ENCODE data around the gene GHITM. TPM values are rescaled to one million over a fixed set of nuclear protein-coding genes. Genes with fewer than 3 reads are reported as not detected.

GHITM gene
- total RNA-seq, 1 donor from 2014 or later, result 122 TPM

GRCh38 chr10:84181631-84182030, 42.3 kb downstream of the GHITM start:
- Histone ChIP-seq H3K4me3 (ENCODE audit: low read length in 3 of 3) (no peak overlapping the region), H3K27ac (ENCODE audit: low read depth, low read length) (no peak overlapping the region), H3K9ac (ENCODE audit: low read depth in 1 of 3, low read length in 3 of 3) (no peak overlapping the region), H3K4me1 (ENCODE audit: control insufficient read depth in 3 of 3, insufficient read depth in 3 of 3, low read length in 3 of 3) (no peaks in the 10 kb centered on the region), H3K9me3 (ENCODE audit: control insufficient read depth in 3 of 3, low read length in 3 of 3) (no peaks in the 10 kb centered on the region), H3K36me3 (ENCODE audit: control insufficient read depth in 3 of 3, insufficient read depth in 3 of 3, low read length in 3 of 3) (no peaks in the 10 kb centered on the region), H3K27me3 (ENCODE audit: control insufficient read depth in 3 of 3, insufficient read depth in 3 of 3, low read length in 3 of 3) (peaks cover 3 to 10% (median 6%) of the 10 kb centered on the region in 3 donors)

DNA sequence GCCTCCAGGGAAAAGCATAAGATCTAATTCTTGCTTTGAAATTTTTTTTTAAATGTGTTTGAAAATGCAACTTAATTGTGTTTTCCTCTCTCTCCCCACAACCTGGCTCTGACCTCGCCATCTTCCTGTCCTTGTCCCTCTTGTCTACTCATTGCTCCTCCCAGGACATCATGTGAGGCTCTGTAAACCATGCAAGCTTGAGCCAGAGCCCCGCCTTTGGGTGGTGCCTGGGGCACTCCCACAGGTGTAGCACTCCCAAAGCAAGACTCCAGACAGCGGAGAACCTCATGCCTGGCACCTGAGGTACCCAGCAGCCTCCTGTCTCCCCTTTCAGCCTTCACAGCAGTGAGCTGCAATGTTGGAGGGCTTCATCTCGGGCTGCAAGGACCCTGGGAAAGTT, 45.2 kb downstream of the GHITM start:
- H3K27ac ChIP-seq (ENCODE audit: low read depth, low read length), result no peak overlapping the region
- H3K4me3 ChIP-seq (ENCODE audit: low read length in 3 of 3), result no peak overlapping the region
- peaks cover 4 to 9% (median 6%) of the 10 kb centered on the region in 3 donors for H3K27me3 ChIP-seq (ENCODE audit: control insufficient read depth in 3 of 3, insufficient read depth in 3 of 3, low read length in 3 of 3)
- no peaks in the 10 kb centered on the region for H3K36me3 ChIP-seq (ENCODE audit: control insufficient read depth in 3 of 3, insufficient read depth in 3 of 3, low read length in 3 of 3)
- H3K9me3 ChIP-seq (ENCODE audit: control insufficient read depth in 3 of 3, low read length in 3 of 3), result no peaks in the 10 kb centered on the region
- H3K9ac ChIP-seq (ENCODE audit: low read depth in 1 of 3, low read length in 3 of 3), result no peak overlapping the region
- H3K4me1 ChIP-seq (ENCODE audit: control insufficient read depth in 3 of 3, insufficient read depth in 3 of 3, low read length in 3 of 3), result no peaks in the 10 kb centered on the region

- H3K4me1 ChIP-seq (ENCODE audit: control insufficient read depth in 3 of 3, insufficient read depth in 3 of 3, low read length in 3 of 3), result no peaks in the 10 kb centered on the region
- H3K9ac ChIP-seq (ENCODE audit: low read depth in 1 of 3, low read length in 3 of 3), result no peak overlapping the region
- H3K9me3 ChIP-seq (ENCODE audit: control insufficient read depth in 3 of 3, low read length in 3 of 3), result no peaks in the 10 kb centered on the region
- peaks cover 4 to 11% (median 6%) of the 10 kb centered on the region in 3 donors for H3K27me3 ChIP-seq (ENCODE audit: control insufficient read depth in 3 of 3, insufficient read depth in 3 of 3, low read length in 3 of 3)
- no peak overlapping the region for H3K4me3 ChIP-seq (ENCODE audit: low read length in 3 of 3)
- H3K27ac ChIP-seq (ENCODE audit: low read depth, low read length), result no peak overlapping the region
- no peaks in the 10 kb centered on the region for H3K36me3 ChIP-seq (ENCODE audit: control insufficient read depth in 3 of 3, insufficient read depth in 3 of 3, low read length in 3 of 3)
Measured at GRCh38 chr10:84185526-84186175, 46.3 kb downstream of the GHITM start.

DNA sequence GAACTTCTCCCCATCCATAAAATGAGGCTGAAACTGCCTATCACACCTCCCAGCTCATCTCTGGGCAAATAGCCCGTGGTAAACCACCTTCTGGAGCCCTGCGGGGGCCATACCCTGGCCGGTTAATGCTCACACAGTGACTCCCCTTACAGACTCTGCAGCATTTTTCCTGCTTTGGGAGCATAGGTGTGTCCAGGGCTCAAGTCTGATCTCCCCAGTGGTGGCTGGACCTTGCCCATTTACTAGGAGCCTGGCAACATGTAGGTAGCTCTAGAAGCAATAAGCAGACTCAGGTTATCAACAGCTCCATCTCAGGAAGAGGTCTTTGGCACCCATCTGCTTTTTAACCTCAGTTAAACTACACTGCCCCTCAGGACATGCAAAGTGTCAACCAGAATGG, 49.5 kb downstream of the GHITM start:
- H3K4me3 ChIP-seq (ENCODE audit: low read length in 3 of 3), result no peak overlapping the region
- H3K9me3 ChIP-seq (ENCODE audit: control insufficient read depth in 3 of 3, low read length in 3 of 3), result no peaks in the 10 kb centered on the region
- H3K27me3 ChIP-seq (ENCODE audit: control insufficient read depth in 3 of 3, insufficient read depth in 3 of 3, low read length in 3 of 3), result peaks cover 18 to 28% (median 24%) of the 10 kb centered on the region in 3 donors
- H3K36me3 ChIP-seq (ENCODE audit: control insufficient read depth in 3 of 3, insufficient read depth in 3 of 3, low read length in 3 of 3), result no peaks in the 10 kb centered on the region
- H3K9ac ChIP-seq (ENCODE audit: low read depth in 1 of 3, low read length in 3 of 3), result no peak overlapping the region
- no peak overlapping the region for H3K27ac ChIP-seq (ENCODE audit: low read depth, low read length)
- H3K4me1 ChIP-seq (ENCODE audit: control insufficient read depth in 3 of 3, insufficient read depth in 3 of 3, low read length in 3 of 3), result no peaks in the 10 kb centered on the region

DNA sequence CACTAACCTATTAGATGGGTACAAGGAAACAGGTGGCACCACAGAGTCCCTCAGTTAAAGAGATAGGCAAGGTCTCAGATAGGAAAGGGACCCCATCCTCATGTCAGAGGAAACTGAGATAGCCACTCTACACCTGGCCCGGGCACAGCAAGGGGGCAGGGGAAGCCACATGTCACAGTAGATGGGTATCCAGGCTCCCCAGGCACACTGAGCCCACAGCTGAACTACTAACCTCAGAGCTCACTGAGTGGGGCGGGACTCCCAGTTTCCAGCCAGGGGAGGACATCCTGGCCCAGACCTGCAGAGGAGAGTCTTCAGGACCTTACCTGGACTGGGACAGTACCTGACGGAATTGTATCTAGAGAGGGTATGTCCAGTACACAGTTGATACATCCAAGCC, 51.3 kb downstream of the GHITM start:
- H3K9me3 ChIP-seq (ENCODE audit: control insufficient read depth in 3 of 3, low read length in 3 of 3), result no peaks in the 10 kb centered on the region
- no peaks in the 10 kb centered on the region for H3K36me3 ChIP-seq (ENCODE audit: control insufficient read depth in 3 of 3, insufficient read depth in 3 of 3, low read length in 3 of 3)
- H3K4me3 ChIP-seq (ENCODE audit: low read length in 3 of 3), result no peak overlapping the region
- peaks cover 0 to 6% (median 4%) of the 10 kb centered on the region in 3 donors for H3K4me1 ChIP-seq (ENCODE audit: control insufficient read depth in 3 of 3, insufficient read depth in 3 of 3, low read length in 3 of 3)
- peaks cover 32 to 44% (median 37%) of the 10 kb centered on the region in 3 donors for H3K27me3 ChIP-seq (ENCODE audit: control insufficient read depth in 3 of 3, insufficient read depth in 3 of 3, low read length in 3 of 3)
- H3K9ac ChIP-seq (ENCODE audit: low read depth in 1 of 3, low read length in 3 of 3), result no peak overlapping the region
- H3K27ac ChIP-seq (ENCODE audit: low read depth, low read length), result no peak overlapping the region

- Histone ChIP-seq H3K9me3 (ENCODE audit: control insufficient read depth in 3 of 3, low read length in 3 of 3) (no peaks in the 10 kb centered on the region), H3K27ac (ENCODE audit: low read depth, low read length) (no peak overlapping the region), H3K27me3 (ENCODE audit: control insufficient read depth in 3 of 3, insufficient read depth in 3 of 3, low read length in 3 of 3) (peaks cover 36 to 49% (median 39%) of the 10 kb centered on the region in 3 donors), H3K36me3 (ENCODE audit: control insufficient read depth in 3 of 3, insufficient read depth in 3 of 3, low read length in 3 of 3) (no peaks in the 10 kb centered on the region), H3K9ac (ENCODE audit: low read depth in 1 of 3, low read length in 3 of 3) (no peak overlapping the region), H3K4me1 (ENCODE audit: control insufficient read depth in 3 of 3, insufficient read depth in 3 of 3, low read length in 3 of 3) (peaks cover 0 to 6% (median 4%) of the 10 kb centered on the region in 3 donors), H3K4me3 (ENCODE audit: low read length in 3 of 3) (no peak overlapping the region)
Measured at GRCh38 chr10:84191106-84191505, 51.8 kb downstream of the GHITM start.

GRCh38 chr10:84193327-84193726, 54.0 kb downstream of the GHITM start:
- no peaks in the 10 kb centered on the region for H3K36me3 ChIP-seq (ENCODE audit: control insufficient read depth in 3 of 3, insufficient read depth in 3 of 3, low read length in 3 of 3)
- H3K9ac ChIP-seq (ENCODE audit: low read depth in 1 of 3, low read length in 3 of 3), result no peak overlapping the region
- H3K4me3 ChIP-seq (ENCODE audit: low read length in 3 of 3), result no peak overlapping the region
- no peaks in the 10 kb centered on the region for H3K9me3 ChIP-seq (ENCODE audit: control insufficient read depth in 3 of 3, low read length in 3 of 3)
- H3K4me1 ChIP-seq (ENCODE audit: control insufficient read depth in 3 of 3, insufficient read depth in 3 of 3, low read length in 3 of 3), result peaks cover 0 to 6% (median 4%) of the 10 kb centered on the region in 3 donors
- H3K27ac ChIP-seq (ENCODE audit: low read depth, low read length), result no peak overlapping the region
- H3K27me3 ChIP-seq (ENCODE audit: control insufficient read depth in 3 of 3, insufficient read depth in 3 of 3, low read length in 3 of 3), result peaks cover 51 to 60% (median 58%) of the 10 kb centered on the region in 3 donors

- H3K27ac ChIP-seq (ENCODE audit: low read depth, low read length), result no peak overlapping the region
- no peak overlapping the region for H3K9ac ChIP-seq (ENCODE audit: low read depth in 1 of 3, low read length in 3 of 3)
- peaks cover 0 to 6% (median 4%) of the 10 kb centered on the region in 3 donors for H3K4me1 ChIP-seq (ENCODE audit: control insufficient read depth in 3 of 3, insufficient read depth in 3 of 3, low read length in 3 of 3)
- H3K9me3 ChIP-seq (ENCODE audit: control insufficient read depth in 3 of 3, low read length in 3 of 3), result no peaks in the 10 kb centered on the region
- H3K4me3 ChIP-seq (ENCODE audit: low read length in 3 of 3), result peak overlapping the region in 1 of 3 donors; percentile 22
- no peaks in the 10 kb centered on the region for H3K36me3 ChIP-seq (ENCODE audit: control insufficient read depth in 3 of 3, insufficient read depth in 3 of 3, low read length in 3 of 3)
- peaks cover 51 to 60% (median 57%) of the 10 kb centered on the region in 3 donors for H3K27me3 ChIP-seq (ENCODE audit: control insufficient read depth in 3 of 3, insufficient read depth in 3 of 3, low read length in 3 of 3)
Measured at GRCh38 chr10:84193846-84194423, 54.6 kb downstream of the GHITM start.

DNA sequence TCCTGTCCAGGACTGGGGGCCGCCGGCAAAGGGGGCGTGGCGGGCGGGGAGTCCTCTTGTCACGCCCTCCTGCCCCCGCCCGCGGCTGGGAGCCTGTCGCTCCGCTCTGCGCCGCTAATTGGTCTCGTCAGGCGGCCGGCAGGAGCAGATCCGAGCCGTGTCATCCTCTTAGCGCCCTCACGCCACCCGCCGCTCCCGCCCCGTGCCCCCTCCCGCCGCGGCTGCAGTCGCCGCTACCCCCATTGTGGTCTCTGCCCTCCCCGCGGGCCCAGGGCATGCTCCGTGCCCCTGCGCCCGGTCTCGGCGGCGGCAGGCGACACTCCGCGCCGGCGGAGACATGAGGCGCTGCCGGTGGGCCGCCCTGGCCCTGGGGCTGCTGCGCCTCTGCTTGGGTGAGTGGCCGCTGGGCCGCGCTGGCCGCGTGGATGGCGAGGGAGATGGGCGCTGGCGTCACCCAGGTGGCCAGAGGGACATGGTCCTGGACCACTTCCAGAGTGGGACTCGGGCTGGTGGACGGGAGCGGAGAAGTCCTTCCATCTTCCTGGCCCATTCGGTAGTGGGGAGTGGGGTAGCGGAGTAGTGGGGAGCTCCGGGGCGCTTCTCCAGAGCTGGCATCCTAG, 55.2 kb downstream of the GHITM start, which contains the start of gene CDHR1:
Gene CDHR1 (plus strand): TSS at position 114 of the 620 bp plus-strand sequence. CDS start 224 bp downstream, at position 338.
- Histone ChIP-seq H3K27ac (ENCODE audit: low read depth, low read length) (no peak within 1 kb of the TSS), H3K9ac (ENCODE audit: low read depth in 1 of 3, low read length in 3 of 3) (peak within 1 kb of the TSS in 1 of 3 donors; percentile 25), H3K27me3 (ENCODE audit: control insufficient read depth in 3 of 3, insufficient read depth in 3 of 3, low read length in 3 of 3) (peaks cover 51 to 61% (median 57%) of the 10 kb centered on the region in 3 donors)

More for the DNA sequence above, 55.2 kb downstream of the GHITM start, which contains the start of gene CDHR1:
- no peaks in the 10 kb centered on the region for H3K36me3 ChIP-seq (ENCODE audit: control insufficient read depth in 3 of 3, insufficient read depth in 3 of 3, low read length in 3 of 3)
- H3K4me3 ChIP-seq (ENCODE audit: low read length in 3 of 3), result peak within 1 kb of the TSS; percentile 22 to 43 (median 29)
- H3K9me3 ChIP-seq (ENCODE audit: control insufficient read depth in 3 of 3, low read length in 3 of 3), result no peaks in the 10 kb centered on the region
- H3K4me1 ChIP-seq (ENCODE audit: control insufficient read depth in 3 of 3, insufficient read depth in 3 of 3, low read length in 3 of 3), result peaks cover 0 to 6% (median 4%) of the 10 kb centered on the region in 3 donors
